ENCODE measurements around the gene SORCS2.

The SORCS2 gene

GRCh38 chr4:7788694-7789425 lies 596.5 kb downstream of the SORCS2 start:
- Histone ChIP-seq H3K9me3 (ENCODE audit: insufficient read depth, low read depth, low read length) (no peaks in the 10 kb centered on the region), H3K36me3 (ENCODE audit: insufficient read depth, low read depth, low read length) (peaks cover 20% of the 10 kb centered on the region), H3K27ac (ENCODE audit: low read length) (no peak overlapping the region), H3K4me3 (ENCODE audit: low read length) (no peak overlapping the region), H3K4me1 (ENCODE audit: insufficient read depth, low read length) (no peaks in the 10 kb centered on the region), H3K27me3 (ENCODE audit: insufficient read depth, low read length) (no peaks in the 10 kb centered on the region), H3K9ac (ENCODE audit: low read depth, low read length) (no peak overlapping the region)

GRCh38 chr4:7790023-7790422 lies 597.7 kb downstream of the SORCS2 start:
- Histone ChIP-seq H3K27me3 (ENCODE audit: insufficient read depth, low read length) (no peaks in the 10 kb centered on the region), H3K9me3 (ENCODE audit: insufficient read depth, low read depth, low read length) (no peaks in the 10 kb centered on the region), H3K36me3 (ENCODE audit: insufficient read depth, low read depth, low read length) (peaks cover 19% of the 10 kb centered on the region), H3K4me3 (ENCODE audit: low read length) (no peak overlapping the region), H3K4me1 (ENCODE audit: insufficient read depth, low read length) (no peaks in the 10 kb centered on the region), H3K9ac (ENCODE audit: low read depth, low read length) (no peak overlapping the region), H3K27ac (ENCODE audit: low read length) (no peak overlapping the region)

GRCh38 chr4:7790999-7791398 lies 598.7 kb downstream of the SORCS2 start:
- H3K27ac ChIP-seq (ENCODE audit: low read length) = no peak overlapping the region
- no peaks in the 10 kb centered on the region for H3K9me3 ChIP-seq (ENCODE audit: insufficient read depth, low read depth, low read length)
- H3K4me1 ChIP-seq (ENCODE audit: insufficient read depth, low read length) = no peaks in the 10 kb centered on the region
- peaks cover 17% of the 10 kb centered on the region for H3K36me3 ChIP-seq (ENCODE audit: insufficient read depth, low read depth, low read length)
- no peaks in the 10 kb centered on the region for H3K27me3 ChIP-seq (ENCODE audit: insufficient read depth, low read length)
- no peak overlapping the region for H3K4me3 ChIP-seq (ENCODE audit: low read length)
- no peak overlapping the region for H3K9ac ChIP-seq (ENCODE audit: low read depth, low read length)

Measured in iPS-20b (cell line).